Endothelial cell of umbilical vein (primary cell): Measurements from ENCODE around the gene GKN2. TPM values are rescaled to one million over a fixed set of nuclear protein-coding genes. Genes with fewer than 3 reads are reported as not detected.

Source experiments
- BruUV-seq: library from RNA; stranded (reverse); fragments of 400-500 nt; replicated peaks from 2 replicates; lab custom pipeline; 2021; lab: Mats Ljungman, UMichigan
- CTCF ChIA-PET: fragments of 300-600, 350-600 bp; sonication (Branson Sonifier 250); formaldehyde crosslinking; loops from one replicate; lab custom pipeline; 2021; ENCODE audit warnings: antibody characterized with exemption, inconsistent platforms; lab: Charles Lee
- POLR2A ChIA-PET: fragments of 300-600, 350-600 bp; sonication (Branson Sonifier 250); formaldehyde crosslinking; loops from one replicate; lab custom pipeline; 2021; ENCODE audit warnings: antibody characterized with exemption, inconsistent platforms; lab: Charles Lee
- DNase-seq: peaks from one replicate; pipeline ENCODE4 v3.0.0-alpha.2; 2011; ENCODE audit warnings: low read depth, low spot score
- FAIRE-seq: peaks from 2 replicates; lab custom pipeline; 2011; peaks lifted over from hg19 to GRCh38; lab: Jason Lieb, UNC
- H2AFZ ChIP-seq: 2 replicates; pipeline ENCODE4 v1.6.0; 2012; ENCODE audit warnings: low read depth, low read length, control low read depth, inconsistent platforms
- H3K27ac ChIP-seq: 2 replicates; pipeline ENCODE4 v1.5.1; 2011; ENCODE audit warnings: low read depth, mild to moderate bottlenecking, control low read depth, low read length, moderate library complexity; ENCODE audit not compliant: insufficient read depth
- H3K27me3 ChIP-seq, 2 experiments: 2 replicates each; pipeline versions ENCODE4 v1.6.0 to v1.6.1; 2011; ENCODE audit warnings: low read length in 2 of 2, mixed read lengths in 1 of 2; ENCODE audit not compliant: control insufficient read depth in 2 of 2, insufficient read depth in 2 of 2
- H3K36me3 ChIP-seq, 2 experiments: 2 replicates in 1 of 2; 3 replicates in 1 of 2; pipeline ENCODE4 v1.5.1; 2011; ENCODE audit warnings: low read length in 2 of 2, mild to moderate bottlenecking in 1 of 2, moderate library complexity in 1 of 2; ENCODE audit not compliant: control insufficient read depth in 2 of 2, insufficient read depth in 2 of 2; ENCODE audit errors: extremely low read depth in 1 of 2
- H3K4me1 ChIP-seq: 3 replicates; pipeline ENCODE4 v1.5.1; 2011; ENCODE audit warnings: mild to moderate bottlenecking, low read length; ENCODE audit not compliant: control insufficient read depth, insufficient read depth; ENCODE audit errors: extremely low read depth
- H3K4me2 ChIP-seq: 2 replicates; pipeline ENCODE4 v1.6.1; 2011; ENCODE audit warnings: low read length, control low read depth, mixed read lengths; ENCODE audit not compliant: insufficient read depth
- H3K4me3 ChIP-seq, 3 experiments: fragments of 200-600 bp in 1 of 3; sonication (generic), shearing (Covaris generic) in 1 of 3; replicated peaks in 1 of 3; 2 replicates each; pipeline ENCODE4 v1.5.1; 2011 to 2016; ENCODE audit warnings: control low read depth in 3 of 3, low read length in 3 of 3, mild to moderate bottlenecking in 2 of 3, inconsistent platforms in 1 of 3, low read depth in 1 of 3, moderate library complexity in 1 of 3; ENCODE audit not compliant: insufficient read depth in 1 of 3
- H3K79me2 ChIP-seq: 2 replicates; pipeline ENCODE4 v1.6.0; 2012; ENCODE audit warnings: low read length, inconsistent platforms; ENCODE audit not compliant: control insufficient read depth, insufficient read depth
- H3K9ac ChIP-seq: replicated peaks from 2 replicates; pipeline ENCODE3; 2011; ENCODE audit warnings: low read length, control low read depth; ENCODE audit not compliant: insufficient read depth; ENCODE audit errors: extremely low read depth
- H3K9me1 ChIP-seq: replicated peaks from 3 replicates; pipeline ENCODE4 v1.6.0; 2011; ENCODE audit warnings: mild to moderate bottlenecking, low read length; ENCODE audit not compliant: control insufficient read depth, insufficient read depth; ENCODE audit errors: extremely low read depth
- H3K9me3 ChIP-seq: replicated peaks from 2 replicates; pipeline ENCODE4 v1.5.1; 2012; ENCODE audit warnings: low read length, inconsistent platforms; ENCODE audit not compliant: control insufficient read depth, insufficient read depth
- H4K20me1 ChIP-seq: replicated peaks from 2 replicates; pipeline ENCODE3; 2011; ENCODE audit warnings: mild to moderate bottlenecking, low read length; ENCODE audit not compliant: control insufficient read depth, insufficient read depth; ENCODE audit errors: extremely low read depth
- CTCF ChIP-seq, 2 donors: IDR thresholded peaks; 1 replicate in 1 of 2; 2 replicates in 1 of 2; pipeline ENCODE4 v1.5.1; 2011; ENCODE audit warnings: low read length in 2 of 2, mild to moderate bottlenecking in 2 of 2, moderate library complexity in 2 of 2, control low read depth in 1 of 2, inconsistent platforms in 1 of 2, low read depth in 1 of 2; ENCODE audit not compliant: insufficient read depth in 1 of 2; ENCODE audit errors: extremely low read depth in 1 of 2
- EZH2 ChIP-seq: IDR thresholded peaks from 2 replicates; pipeline ENCODE4 v1.6.1; 2012; ENCODE audit warnings: borderline replicate concordance, low read depth, mild to moderate bottlenecking, moderate library complexity, low read length, inconsistent platforms; ENCODE audit not compliant: severe bottlenecking
- FOS ChIP-seq: IDR thresholded peaks from 2 replicates; pipeline ENCODE4 v1.6.1; 2011; ENCODE audit warnings: mild to moderate bottlenecking, low read length, moderate library complexity, borderline replicate concordance; ENCODE audit not compliant: insufficient read depth
- GATA2 ChIP-seq: IDR thresholded peaks from 2 replicates; pipeline ENCODE4 v1.7.0; 2011; ENCODE audit warnings: low read depth, mild to moderate bottlenecking, moderate library complexity, mixed read lengths, low read length; ENCODE audit not compliant: insufficient read length, insufficient read depth
- JUN ChIP-seq: IDR thresholded peaks from 2 replicates; pipeline ENCODE4 v1.6.1; 2011; ENCODE audit warnings: borderline replicate concordance, low read depth; ENCODE audit not compliant: insufficient read length, insufficient read depth
- MAX ChIP-seq: IDR thresholded peaks from 2 replicates; pipeline ENCODE4 v1.6.1; 2011; ENCODE audit not compliant: insufficient read depth, insufficient read length
- MYC ChIP-seq: IDR thresholded peaks from one replicate; pipeline ENCODE4 v1.6.1; 2011; ENCODE audit warnings: mild to moderate bottlenecking, low read depth, low read length
- POLR2A ChIP-seq: IDR thresholded peaks from 2 replicates; pipeline ENCODE4 v1.6.1; 2012; ENCODE audit warnings: low read depth, mild to moderate bottlenecking, control low read depth, low read length
- POLR2AphosphoS5 ChIP-seq: IDR thresholded peaks from 2 replicates; pipeline ENCODE4 v1.6.1; 2012; ENCODE audit warnings: low read depth, mild to moderate bottlenecking, control low read depth, low read length, moderate library complexity; ENCODE audit not compliant: insufficient read depth
- dilution Hi-C: fragments of 300-500 bp; cut with MboI; formaldehyde crosslinking; loops from one replicate; pipeline ENCODE4 v1.15.0; 2019; ENCODE audit warnings: low sequenced_read_pairs; ENCODE audit not compliant: extremely low pct_ligation_motif_present
- intact Hi-C: fragments of 100-400 bp; cut with micrococcal nuclease; formaldehyde crosslinking; loops from one replicate; pipeline ENCODE4 v1.10.0; 2022
- polyA plus RNA-seq, 4 experiments: library from polyadenylated mRNA; depleted of rRNA in 3 of 4; stranded (reverse) in 3 of 4; unstranded in 1 of 4; fragments of >200 nt; gene quantifications; 2 replicates each; pipeline versions ENCODE4 v1.2.1 to v1.2.3, GENCODE V29; 2011 to 2012; ENCODE audit warnings: missing spikeins in 1 of 4
- total RNA-seq: library from RNA; stranded (reverse); gene quantifications from 2 replicates; pipeline ENCODE4 v1.2.3, GENCODE V29; 2021

Gene GKN2
- total and polyA plus RNA-seq, 2 donors (not counting 3 experiments of a cell fraction or from before 2014, with no cell fraction given), result not detected

- Histone ChIP-seq H3K36me3 (no peaks in the 10 kb centered on the region), H3K27me3 (peaks cover 7 to 9% of the 10 kb centered on the region in 2 experiments), H3K9ac (no peak overlapping the region), H3K4me3 (no peak overlapping the region), H3K4me2 (no peak overlapping the region), H3K9me3 (no peaks in the 10 kb centered on the region), H3K9me1 (no peaks in the 10 kb centered on the region), H3K27ac (no peak overlapping the region), H3K79me2 (no peaks in the 10 kb centered on the region), H4K20me1 (no peaks in the 10 kb centered on the region), H3K4me1 (no peaks in the 10 kb centered on the region), H2AFZ (no peak overlapping the region)
- no peak for FAIRE-seq
- DNase-seq, result no peak
- dilution Hi-C loops (loop anchor here (25.0 kb wide), 1 partner anchor 189 kb away; the partner anchor contains the start of gene ARHGAP25), intact Hi-C loops (no loop called here)
- BruUV-seq, result no TSS peak
- CTCF ChIA-PET, result interaction anchor here (0.7 to 12.3 kb wide), 14 partner anchors 8 to 463 kb away, joined by 3 to 517 read pairs (median 24); partner anchors contain the start of genes APLF and FBXO48
- POLR2A ChIA-PET, result no interaction called here
- no peak for TF ChIP-seq CTCF (IDR thresholded peaks at IDR 0.05; ENCODE audit: extremely low read depth in 1 of 2, insufficient read depth in 1 of 2, low read depth in 1 of 2, low read length in 2 of 2)
- TF ChIP-seq POLR2AphosphoS5, result no peak
- no peak for TF ChIP-seq MAX
- no peak for TF ChIP-seq POLR2A
- TF ChIP-seq FOS, result no peak
- TF ChIP-seq GATA2, result no peak
- TF ChIP-seq JUN, result no peak
- TF ChIP-seq MYC, result no peak
- TF ChIP-seq EZH2, result no peak
These were observed 25.9 kb downstream of the GKN2 start for GRCh38 chr2:68926796-68927195.
